Osteoblast (primary cell): ENCODE measurements around the gene P2RX1. TPM values are rescaled to one million over a fixed set of nuclear protein-coding genes. Genes with fewer than 3 reads are reported as not detected.

Experiments used
- DNase-seq: peaks from one replicate; pipeline ENCODE4 v3.0.0; 2011; ENCODE audit warnings: low spot score, mixed read lengths; ENCODE audit not compliant: insufficient read length; ENCODE audit errors: missing footprints
- H2AFZ ChIP-seq: 2 replicates; pipeline ENCODE4 v1.6.0; 2011; ENCODE audit warnings: mild to moderate bottlenecking, low read length
- H3K27ac ChIP-seq: 2 replicates; pipeline ENCODE4 v1.5.1; 2011; ENCODE audit warnings: mild to moderate bottlenecking, low read depth, low read length, moderate library complexity
- H3K27me3 ChIP-seq: 2 replicates; pipeline ENCODE4 v1.6.0; 2012; ENCODE audit warnings: mild to moderate bottlenecking, control low read depth, inconsistent platforms, low read length, moderate library complexity; ENCODE audit not compliant: insufficient read depth
- H3K36me3 ChIP-seq: 2 replicates; pipeline ENCODE4 v1.5.1; 2011; ENCODE audit warnings: mild to moderate bottlenecking, low read length, control low read depth, moderate library complexity; ENCODE audit not compliant: insufficient read depth
- H3K4me1 ChIP-seq: 2 replicates; pipeline ENCODE4 v1.5.1; 2011; ENCODE audit warnings: mild to moderate bottlenecking, low read length, control low read depth, moderate library complexity; ENCODE audit not compliant: insufficient read depth
- H3K4me2 ChIP-seq: 2 replicates; pipeline ENCODE4 v1.6.0; 2011; ENCODE audit warnings: mild to moderate bottlenecking, low read length; ENCODE audit not compliant: insufficient read depth
- H3K4me3 ChIP-seq: fragments of 200-600 bp; sonication (generic); 3 replicates; pipeline ENCODE4 v1.5.1; 2012; ENCODE audit warnings: mild to moderate bottlenecking, low read length, inconsistent platforms; ENCODE audit not compliant: insufficient read depth
- H3K79me2 ChIP-seq: 2 replicates; pipeline ENCODE4 v1.6.0; 2012; ENCODE audit warnings: mild to moderate bottlenecking, low read length, control low read depth, inconsistent platforms; ENCODE audit not compliant: insufficient read depth
- H3K9me3 ChIP-seq: 2 replicates; pipeline ENCODE4 v1.5.1; 2011; ENCODE audit warnings: low read depth, low read length, control low read depth
- H4K20me1 ChIP-seq: 2 replicates; pipeline ENCODE4 v1.6.0; 2012; ENCODE audit warnings: mild to moderate bottlenecking, low read length, control low read depth; ENCODE audit not compliant: insufficient read depth
- CTCF ChIP-seq: IDR thresholded peaks from 2 replicates; pipeline ENCODE4 v1.5.1; 2011; ENCODE audit warnings: mild to moderate bottlenecking, low read depth, low read length, moderate library complexity; ENCODE audit errors: extremely low read depth
- total RNA-seq: library from RNA; depleted of rRNA; stranded (reverse); fragments of >200 nt; gene quantifications from 2 replicates; pipeline ENCODE4 v1.2.3, GENCODE V29; 2012

Gene P2RX1
- total RNA-seq, 1 donor, result not detected

GRCh38 chr17:3952186-3952585 is 35.9 kb upstream of the P2RX1 start:
- H3K79me2 ChIP-seq, result no peaks in the 10 kb centered on the region
- H2AFZ ChIP-seq, result no peak overlapping the region
- no peaks in the 10 kb centered on the region for H3K27me3 ChIP-seq
- H3K9me3 ChIP-seq, result no peaks in the 10 kb centered on the region
- no peak overlapping the region for H3K4me2 ChIP-seq
- H3K4me3 ChIP-seq, result no peak overlapping the region
- H3K4me1 ChIP-seq, result no peaks in the 10 kb centered on the region
- H3K27ac ChIP-seq, result no peak overlapping the region
- no peak for DNase-seq
- no peaks in the 10 kb centered on the region for H4K20me1 ChIP-seq
- no peaks in the 10 kb centered on the region for H3K36me3 ChIP-seq
- no peak for TF ChIP-seq CTCF

- Histone ChIP-seq H4K20me1 (no peaks in the 10 kb centered on the region), H3K27ac (no peak overlapping the region), H2AFZ (no peak overlapping the region), H3K36me3 (no peaks in the 10 kb centered on the region), H3K4me3 (no peak overlapping the region), H3K27me3 (no peaks in the 10 kb centered on the region), H3K4me2 (no peak overlapping the region), H3K9me3 (no peaks in the 10 kb centered on the region), H3K4me1 (no peaks in the 10 kb centered on the region), H3K79me2 (no peaks in the 10 kb centered on the region)
- no peak for TF ChIP-seq CTCF
- no peak for DNase-seq
Observed at GRCh38 chr17:3951420-3951819, 35.2 kb upstream of the P2RX1 start.

GRCh38 chr17:3951003-3951402 is 34.7 kb upstream of the P2RX1 start:
- DNase-seq, result no peak
- H3K36me3 ChIP-seq, result no peaks in the 10 kb centered on the region
- H3K4me2 ChIP-seq, result no peak overlapping the region
- H3K9me3 ChIP-seq, result no peaks in the 10 kb centered on the region
- H2AFZ ChIP-seq, result no peak overlapping the region
- no peak for TF ChIP-seq CTCF
- H4K20me1 ChIP-seq, result no peaks in the 10 kb centered on the region
- H3K27me3 ChIP-seq, result no peaks in the 10 kb centered on the region
- H3K79me2 ChIP-seq, result no peaks in the 10 kb centered on the region
- no peak overlapping the region for H3K4me3 ChIP-seq
- H3K27ac ChIP-seq, result no peak overlapping the region
- no peaks in the 10 kb centered on the region for H3K4me1 ChIP-seq

- no peaks in the 10 kb centered on the region for H3K27me3 ChIP-seq
- no peak for TF ChIP-seq CTCF
- no peak for DNase-seq
- H3K9me3 ChIP-seq, result no peaks in the 10 kb centered on the region
- no peaks in the 10 kb centered on the region for H3K79me2 ChIP-seq
- H3K27ac ChIP-seq, result no peak overlapping the region
- no peak overlapping the region for H3K4me3 ChIP-seq
- no peak overlapping the region for H2AFZ ChIP-seq
- no peak overlapping the region for H3K4me2 ChIP-seq
- no peaks in the 10 kb centered on the region for H3K36me3 ChIP-seq
- H4K20me1 ChIP-seq, result no peaks in the 10 kb centered on the region
- no peaks in the 10 kb centered on the region for H3K4me1 ChIP-seq
Observed at GRCh38 chr17:3950584-3950983, 34.3 kb upstream of the P2RX1 start.
